Neural cell (in vitro differentiated cells): ENCODE results near the gene FRY.

Experiments used
- EP300 ChIP-seq: fragments of 450-650 bp; conservative IDR thresholded peaks from 2 replicates; pipeline ENCODE4 v1.6.1; 2014; ENCODE audit warnings: antibody characterized with exemption, mild to moderate bottlenecking, moderate library complexity; ENCODE audit not compliant: poor library complexity, severe bottlenecking
- EZH2 ChIP-seq: fragments of 200-600, 300-800 bp; shearing (Covaris generic), sonication (generic); IDR thresholded peaks from 2 replicates; pipeline ENCODE4 v1.6.1; 2014; ENCODE audit warnings: antibody characterized with exemption, low read length, borderline replicate concordance, mild to moderate bottlenecking; ENCODE audit not compliant: insufficient read depth, poor library complexity, severe bottlenecking
- MXI1 ChIP-seq: fragments of 450-650 bp; conservative IDR thresholded peaks from 2 replicates; pipeline ENCODE4 v1.6.1; 2014; ENCODE audit warnings: antibody characterized with exemption, mild to moderate bottlenecking; ENCODE audit not compliant: poor library complexity, severe bottlenecking
- POLR2AphosphoS5 ChIP-seq: IDR thresholded peaks from 2 replicates; pipeline ENCODE4 v1.6.1; 2012
- SMC3 ChIP-seq: fragments of 450-650 bp; conservative IDR thresholded peaks from 2 replicates; pipeline ENCODE4 v1.6.1; 2014; ENCODE audit warnings: antibody characterized with exemption, mild to moderate bottlenecking, moderate library complexity; ENCODE audit not compliant: poor library complexity
- TAF1 ChIP-seq: IDR thresholded peaks from 2 replicates; pipeline ENCODE4 v1.6.1; 2012; ENCODE audit warnings: low read depth
- TF ChIP-seq, protein P1 (sequence below): IDR thresholded peaks from 2 replicates; pipeline ENCODE4 v1.6.1; 2012; ENCODE audit warnings: borderline replicate concordance
- TF ChIP-seq, protein P2 (sequence below): fragments of 450-650 bp; IDR thresholded peaks from 2 replicates; pipeline ENCODE4 v1.5.1; 2014; ENCODE audit warnings: antibody characterized with exemption, mild to moderate bottlenecking, moderate library complexity; ENCODE audit not compliant: poor library complexity, severe bottlenecking

DNA sequence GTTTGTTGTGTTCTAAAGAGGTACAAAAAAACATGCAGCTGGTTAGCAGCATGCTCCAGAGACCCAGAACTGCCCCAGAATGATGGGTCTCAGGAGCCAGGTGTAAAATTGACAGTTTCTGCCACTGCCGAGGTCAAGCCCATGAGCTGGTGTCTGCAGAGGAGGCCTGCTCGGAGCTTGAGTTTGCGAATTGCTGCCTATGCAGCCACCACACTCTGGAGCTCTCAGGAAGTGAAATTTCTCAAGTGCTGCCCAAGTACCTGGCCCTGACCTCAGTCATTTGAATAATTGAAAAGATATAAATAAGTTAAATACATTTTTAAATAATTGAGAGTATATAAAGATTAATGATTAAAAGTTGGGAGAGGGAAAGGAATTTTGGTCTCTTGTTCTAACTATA, 217.2 kb downstream of the FRY start:
- TF ChIP-seq, protein P1, sequence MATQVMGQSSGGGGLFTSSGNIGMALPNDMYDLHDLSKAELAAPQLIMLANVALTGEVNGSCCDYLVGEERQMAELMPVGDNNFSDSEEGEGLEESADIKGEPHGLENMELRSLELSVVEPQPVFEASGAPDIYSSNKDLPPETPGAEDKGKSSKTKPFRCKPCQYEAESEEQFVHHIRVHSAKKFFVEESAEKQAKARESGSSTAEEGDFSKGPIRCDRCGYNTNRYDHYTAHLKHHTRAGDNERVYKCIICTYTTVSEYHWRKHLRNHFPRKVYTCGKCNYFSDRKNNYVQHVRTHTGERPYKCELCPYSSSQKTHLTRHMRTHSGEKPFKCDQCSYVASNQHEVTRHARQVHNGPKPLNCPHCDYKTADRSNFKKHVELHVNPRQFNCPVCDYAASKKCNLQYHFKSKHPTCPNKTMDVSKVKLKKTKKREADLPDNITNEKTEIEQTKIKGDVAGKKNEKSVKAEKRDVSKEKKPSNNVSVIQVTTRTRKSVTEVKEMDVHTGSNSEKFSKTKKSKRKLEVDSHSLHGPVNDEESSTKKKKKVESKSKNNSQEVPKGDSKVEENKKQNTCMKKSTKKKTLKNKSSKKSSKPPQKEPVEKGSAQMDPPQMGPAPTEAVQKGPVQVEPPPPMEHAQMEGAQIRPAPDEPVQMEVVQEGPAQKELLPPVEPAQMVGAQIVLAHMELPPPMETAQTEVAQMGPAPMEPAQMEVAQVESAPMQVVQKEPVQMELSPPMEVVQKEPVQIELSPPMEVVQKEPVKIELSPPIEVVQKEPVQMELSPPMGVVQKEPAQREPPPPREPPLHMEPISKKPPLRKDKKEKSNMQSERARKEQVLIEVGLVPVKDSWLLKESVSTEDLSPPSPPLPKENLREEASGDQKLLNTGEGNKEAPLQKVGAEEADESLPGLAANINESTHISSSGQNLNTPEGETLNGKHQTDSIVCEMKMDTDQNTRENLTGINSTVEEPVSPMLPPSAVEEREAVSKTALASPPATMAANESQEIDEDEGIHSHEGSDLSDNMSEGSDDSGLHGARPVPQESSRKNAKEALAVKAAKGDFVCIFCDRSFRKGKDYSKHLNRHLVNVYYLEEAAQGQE: no peak
- TF ChIP-seq SMC3: no peak
- TF ChIP-seq TAF1: no peak
- no peak for TF ChIP-seq EZH2
- TF ChIP-seq, protein P2, sequence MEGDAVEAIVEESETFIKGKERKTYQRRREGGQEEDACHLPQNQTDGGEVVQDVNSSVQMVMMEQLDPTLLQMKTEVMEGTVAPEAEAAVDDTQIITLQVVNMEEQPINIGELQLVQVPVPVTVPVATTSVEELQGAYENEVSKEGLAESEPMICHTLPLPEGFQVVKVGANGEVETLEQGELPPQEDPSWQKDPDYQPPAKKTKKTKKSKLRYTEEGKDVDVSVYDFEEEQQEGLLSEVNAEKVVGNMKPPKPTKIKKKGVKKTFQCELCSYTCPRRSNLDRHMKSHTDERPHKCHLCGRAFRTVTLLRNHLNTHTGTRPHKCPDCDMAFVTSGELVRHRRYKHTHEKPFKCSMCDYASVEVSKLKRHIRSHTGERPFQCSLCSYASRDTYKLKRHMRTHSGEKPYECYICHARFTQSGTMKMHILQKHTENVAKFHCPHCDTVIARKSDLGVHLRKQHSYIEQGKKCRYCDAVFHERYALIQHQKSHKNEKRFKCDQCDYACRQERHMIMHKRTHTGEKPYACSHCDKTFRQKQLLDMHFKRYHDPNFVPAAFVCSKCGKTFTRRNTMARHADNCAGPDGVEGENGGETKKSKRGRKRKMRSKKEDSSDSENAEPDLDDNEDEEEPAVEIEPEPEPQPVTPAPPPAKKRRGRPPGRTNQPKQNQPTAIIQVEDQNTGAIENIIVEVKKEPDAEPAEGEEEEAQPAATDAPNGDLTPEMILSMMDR: no peak
- TF ChIP-seq EP300: no peak
- TF ChIP-seq MXI1: no peak
- no peak for TF ChIP-seq POLR2AphosphoS5
